Activated T-helper 17 cell treated with anti-CD3 and anti-CD28 coated beads, Interleukin-2, amount 50 U/mL, for 72 hours (primary cell): ENCODE data around the gene GRIN1. TPM values are rescaled to one million over a fixed set of nuclear protein-coding genes. Genes with fewer than 3 reads are reported as not detected.

ENCODE experiments used
- ATAC-seq: fragments of 150-1000 bp; cut with Tn5 transposase; replicated peaks from 2 replicates; pipeline ENCODE4 v1.10.0; 2021; ENCODE audit warnings: mild to moderate bottlenecking, moderate library complexity
- H3K27ac Mint-ChIP-seq: one replicate; pipeline ENCODE4 v1.8.0; 2022; ENCODE audit warnings: mixed read lengths
- H3K27me3 Mint-ChIP-seq: one replicate; pipeline ENCODE4 v1.8.0; 2022; ENCODE audit warnings: mixed read lengths
- H3K36me3 Mint-ChIP-seq: one replicate; pipeline ENCODE4 v1.8.0; 2022; ENCODE audit warnings: low read depth, mild to moderate bottlenecking, mixed read lengths
- H3K4me1 Mint-ChIP-seq: one replicate; pipeline ENCODE4 v1.8.0; 2022; ENCODE audit warnings: mixed read lengths
- H3K4me3 Mint-ChIP-seq: one replicate; pipeline ENCODE4 v1.8.0; 2022; ENCODE audit warnings: mild to moderate bottlenecking, mixed read lengths
- H3K9me3 Mint-ChIP-seq: one replicate; pipeline ENCODE4 v1.8.0; 2022; ENCODE audit warnings: mixed read lengths
- total RNA-seq, 2 donors: library from RNA; stranded (reverse); gene quantifications; one replicate each; pipeline ENCODE4 v1.2.3, GENCODE V29; 2022

GRIN1 gene
- total RNA-seq, 2 donors from 2014 or later = 0.06 to 1.2 TPM

- Mint-ChIP-seq H3K4me3 (no peak overlapping the region), H3K4me1 (no peaks in the 10 kb centered on the region), H3K9me3 (no peaks in the 10 kb centered on the region), H3K27ac (no peak overlapping the region), H3K27me3 (peaks cover 12% of the 10 kb centered on the region), H3K36me3 (no peaks in the 10 kb centered on the region)
- ATAC-seq = no peak
These were observed 7.6 kb downstream of the GRIN1 start for GRCh38 chr9:137146527-137146918.

- no peak for ATAC-seq
- Mint-ChIP-seq H3K36me3 (no peaks in the 10 kb centered on the region), H3K4me1 (no peaks in the 10 kb centered on the region), H3K27me3 (peaks cover 9% of the 10 kb centered on the region), H3K4me3 (no peak overlapping the region), H3K27ac (no peak overlapping the region), H3K9me3 (no peaks in the 10 kb centered on the region)
These were observed 8.3 kb downstream of the GRIN1 start for GRCh38 chr9:137147091-137147792.

GRCh38 chr9:137147793-137148160 lies 8.8 kb downstream of the GRIN1 start:
- H3K36me3 Mint-ChIP-seq = no peaks in the 10 kb centered on the region
- H3K27ac Mint-ChIP-seq = no peak overlapping the region
- ATAC-seq = no peak
- no peaks in the 10 kb centered on the region for H3K9me3 Mint-ChIP-seq
- H3K4me3 Mint-ChIP-seq = no peak overlapping the region
- H3K4me1 Mint-ChIP-seq = no peaks in the 10 kb centered on the region
- H3K27me3 Mint-ChIP-seq = peaks cover 6% of the 10 kb centered on the region

GRCh38 chr9:137148242-137148641 lies 9.3 kb downstream of the GRIN1 start:
- no peak overlapping the region for H3K27ac Mint-ChIP-seq
- H3K27me3 Mint-ChIP-seq = peaks cover 6% of the 10 kb centered on the region
- no peak for ATAC-seq
- no peaks in the 10 kb centered on the region for H3K36me3 Mint-ChIP-seq
- H3K4me1 Mint-ChIP-seq = no peaks in the 10 kb centered on the region
- H3K4me3 Mint-ChIP-seq = no peak overlapping the region
- H3K9me3 Mint-ChIP-seq = no peaks in the 10 kb centered on the region

DNA sequence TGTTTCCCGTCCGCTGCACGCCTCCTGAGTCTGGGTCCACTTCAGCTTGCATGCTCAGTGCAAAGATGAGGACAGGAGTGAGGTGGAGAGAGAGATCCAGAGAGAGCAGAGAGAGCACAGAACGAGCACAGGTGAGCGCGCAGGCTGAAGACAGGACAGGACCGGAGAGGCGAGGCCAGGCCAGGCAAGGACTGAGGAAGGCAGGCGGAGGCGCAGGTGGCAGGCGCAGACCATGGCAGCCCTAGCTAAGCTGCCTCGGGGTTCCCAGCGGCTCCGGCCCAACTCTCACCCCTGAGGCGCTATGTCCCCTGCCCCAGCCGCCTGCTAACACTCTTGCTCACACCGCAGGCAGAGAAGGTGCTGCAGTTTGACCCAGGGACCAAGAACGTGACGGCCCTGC lies 9.7 kb downstream of the GRIN1 start:
- Mint-ChIP-seq H3K4me1 (no peaks in the 10 kb centered on the region), H3K27ac (no peak overlapping the region), H3K4me3 (no peak overlapping the region), H3K9me3 (no peaks in the 10 kb centered on the region), H3K36me3 (no peaks in the 10 kb centered on the region), H3K27me3 (peaks cover 4% of the 10 kb centered on the region)
- ATAC-seq = no peak

DNA sequence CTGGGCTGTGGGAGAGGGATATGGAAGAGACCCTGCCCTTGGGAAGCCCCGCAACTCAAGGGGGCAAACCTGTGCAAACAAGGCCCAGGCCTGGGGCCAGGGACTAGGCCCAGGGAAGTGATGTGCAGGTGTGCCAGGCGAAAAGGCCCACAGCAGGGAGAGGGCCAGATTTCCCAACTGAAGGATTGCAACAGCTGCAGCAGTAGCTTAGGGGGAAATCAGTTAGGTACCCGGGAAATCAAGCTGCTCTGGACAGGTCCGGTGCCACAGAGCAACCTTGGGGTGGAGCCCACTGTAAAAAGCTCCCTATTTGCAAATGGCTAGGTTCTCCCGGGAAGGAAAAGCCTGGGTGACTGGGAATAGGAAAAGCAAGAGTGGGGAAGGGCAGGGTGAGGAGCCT lies 10.4 kb downstream of the GRIN1 start:
- Mint-ChIP-seq H3K36me3 (no peaks in the 10 kb centered on the region), H3K9me3 (no peaks in the 10 kb centered on the region), H3K4me1 (no peaks in the 10 kb centered on the region), H3K4me3 (no peak overlapping the region), H3K27ac (no peak overlapping the region), H3K27me3 (peaks cover 3% of the 10 kb centered on the region)
- ATAC-seq = no peak

GRCh38 chr9:137149942-137150616 lies 11.1 kb downstream of the GRIN1 start:
- no peaks in the 10 kb centered on the region for H3K36me3 Mint-ChIP-seq
- no peak overlapping the region for H3K27ac Mint-ChIP-seq

DNA sequence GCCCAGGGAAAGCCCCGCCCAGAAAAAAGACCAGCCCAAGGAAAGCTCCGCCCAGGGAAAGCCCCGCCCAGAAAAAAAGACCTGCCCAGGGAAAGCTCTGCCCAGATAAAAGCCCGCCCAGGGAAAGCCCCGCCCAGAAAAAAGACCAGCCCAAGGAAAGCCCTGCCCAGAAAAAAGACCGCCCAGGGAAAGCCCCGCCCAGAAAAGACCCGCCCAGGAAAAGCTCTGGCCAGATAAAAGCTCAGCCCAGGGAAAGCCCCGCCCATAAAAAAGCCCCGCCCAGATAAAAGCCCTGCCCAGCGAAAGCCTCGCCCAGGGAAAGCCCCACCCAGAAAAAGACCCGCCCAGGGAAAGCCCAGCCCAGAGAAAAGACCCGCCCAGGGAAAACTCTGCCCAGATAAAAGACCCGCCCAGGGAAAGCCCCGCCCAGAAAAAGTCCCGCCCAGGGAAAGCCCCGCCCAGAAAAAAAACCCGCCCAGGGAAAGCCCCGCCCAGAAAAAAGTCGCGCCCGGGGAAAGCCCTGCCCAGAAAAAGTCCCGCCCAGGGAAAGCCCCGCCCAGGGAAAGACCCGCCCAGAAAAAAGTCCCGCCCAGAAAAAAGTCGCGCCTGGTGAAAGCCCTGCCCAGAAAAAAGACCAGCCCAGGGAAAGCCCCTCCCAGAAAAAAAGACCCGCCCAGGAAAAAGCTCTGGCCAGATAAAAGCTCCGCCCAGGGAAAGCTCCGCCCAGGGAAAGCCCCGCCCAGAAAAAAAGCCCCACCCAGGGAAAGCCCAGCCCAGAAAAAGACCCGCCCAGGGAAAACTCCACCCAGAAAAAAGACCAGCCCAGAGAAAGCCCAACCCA lies 11.9 kb downstream of the GRIN1 start:
- no peaks in the 10 kb centered on the region for H3K9me3 Mint-ChIP-seq
- H3K4me1 Mint-ChIP-seq = no peaks in the 10 kb centered on the region
- no peak overlapping the region for H3K4me3 Mint-ChIP-seq
- no peak overlapping the region for H3K27ac Mint-ChIP-seq
- peak; percentile 77 for ATAC-seq
- peaks cover 7% of the 10 kb centered on the region for H3K27me3 Mint-ChIP-seq
- H3K36me3 Mint-ChIP-seq = no peaks in the 10 kb centered on the region

More at GRCh38 chr9:137149942-137150616, 11.1 kb downstream of the GRIN1 start:
- no peak overlapping the region for H3K4me3 Mint-ChIP-seq
- no peaks in the 10 kb centered on the region for H3K4me1 Mint-ChIP-seq
- H3K27me3 Mint-ChIP-seq = peaks cover 7% of the 10 kb centered on the region
- no peaks in the 10 kb centered on the region for H3K9me3 Mint-ChIP-seq
- ATAC-seq = no peak

GRCh38 chr9:137152844-137153405 lies 14.0 kb downstream of the GRIN1 start:
- ATAC-seq = no peak
- Mint-ChIP-seq H3K9me3 (no peaks in the 10 kb centered on the region), H3K27me3 (peaks cover 4% of the 10 kb centered on the region), H3K4me1 (no peaks in the 10 kb centered on the region), H3K4me3 (no peak overlapping the region), H3K27ac (no peak overlapping the region), H3K36me3 (no peaks in the 10 kb centered on the region)

DNA sequence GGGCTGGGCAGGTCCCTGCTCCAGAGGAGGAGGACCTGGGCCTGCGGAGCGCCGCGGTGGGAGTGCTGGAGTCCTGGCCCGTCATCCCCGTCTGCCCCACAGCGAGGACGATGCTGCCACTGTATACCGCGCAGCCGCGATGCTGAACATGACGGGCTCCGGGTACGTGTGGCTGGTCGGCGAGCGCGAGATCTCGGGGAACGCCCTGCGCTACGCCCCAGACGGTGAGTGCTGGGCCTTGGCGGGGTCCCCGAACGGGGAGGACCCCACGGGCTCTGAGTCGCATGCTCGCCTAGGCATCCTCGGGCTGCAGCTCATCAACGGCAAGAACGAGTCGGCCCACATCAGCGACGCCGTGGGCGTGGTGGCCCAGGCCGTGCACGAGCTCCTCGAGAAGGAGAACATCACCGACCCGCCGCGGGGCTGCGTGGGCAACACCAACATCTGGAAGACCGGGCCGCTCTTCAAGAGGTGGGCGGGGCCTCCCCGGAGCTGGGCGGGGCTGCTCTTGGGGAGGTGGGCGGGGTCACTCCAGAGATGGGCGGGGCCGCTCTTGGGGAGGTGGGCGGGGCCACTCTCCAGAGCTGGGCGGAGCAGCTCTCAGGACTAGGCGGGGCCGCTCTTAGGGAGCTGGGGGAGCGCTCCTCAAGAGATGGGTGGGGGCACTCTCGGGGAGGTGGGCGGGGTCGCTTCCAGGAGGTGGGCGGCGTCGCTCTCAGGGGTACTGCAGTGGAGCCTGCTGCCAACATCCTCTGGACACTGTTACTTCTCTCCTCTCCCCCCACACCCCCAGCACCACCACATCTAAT lies 17.8 kb downstream of the GRIN1 start:
- no peaks in the 10 kb centered on the region for H3K36me3 Mint-ChIP-seq
- H3K27ac Mint-ChIP-seq = no peak overlapping the region
- ATAC-seq = peak; percentile 74
- peaks cover 5% of the 10 kb centered on the region for H3K4me1 Mint-ChIP-seq
- H3K9me3 Mint-ChIP-seq = no peaks in the 10 kb centered on the region
- H3K27me3 Mint-ChIP-seq = peaks cover 19% of the 10 kb centered on the region
- peak overlapping the region; percentile 57 for H3K4me3 Mint-ChIP-seq

DNA sequence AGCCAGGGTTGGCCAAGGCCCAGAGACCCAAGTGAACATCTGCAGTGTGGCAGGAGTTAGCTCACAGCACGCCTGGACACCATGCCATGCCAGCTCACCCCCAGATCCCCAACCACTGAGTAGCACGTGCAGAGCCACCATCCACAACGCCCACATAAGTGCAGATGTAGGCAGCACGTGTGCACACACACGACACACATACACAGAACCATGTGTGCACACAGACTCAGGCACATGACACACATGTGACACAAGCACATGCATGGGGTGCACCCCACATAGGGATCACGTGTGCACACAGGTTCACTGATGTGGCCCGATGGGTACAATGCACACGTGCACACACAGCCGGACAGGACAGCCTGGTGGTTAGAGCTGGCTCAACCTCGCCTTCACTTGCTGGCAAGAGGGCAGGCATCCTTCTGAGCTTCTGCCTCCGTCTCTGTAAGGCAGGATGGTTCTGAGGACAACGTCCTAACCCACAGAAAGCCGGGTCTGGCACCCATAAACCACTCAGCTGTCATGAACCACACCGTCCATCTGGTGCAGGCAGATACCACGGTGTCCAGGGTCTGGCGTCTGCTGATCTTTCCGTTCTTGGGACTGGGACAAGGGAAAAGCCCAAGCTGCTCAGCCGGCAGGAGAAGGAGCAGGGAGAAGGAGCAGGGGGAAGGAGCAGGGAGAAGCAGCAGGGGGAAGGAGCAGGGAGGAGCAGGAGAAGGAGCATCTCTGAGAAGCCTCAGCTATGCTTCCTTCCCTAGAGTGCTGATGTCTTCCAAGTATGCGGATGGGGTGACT lies 18.9 kb downstream of the GRIN1 start:
- no peak for ATAC-seq
- peaks cover 5% of the 10 kb centered on the region for H3K4me1 Mint-ChIP-seq
- peak overlapping the region; percentile 5 for H3K4me3 Mint-ChIP-seq
- peaks cover 19% of the 10 kb centered on the region for H3K27me3 Mint-ChIP-seq
- no peaks in the 10 kb centered on the region for H3K9me3 Mint-ChIP-seq
- no peaks in the 10 kb centered on the region for H3K36me3 Mint-ChIP-seq
- H3K27ac Mint-ChIP-seq = no peak overlapping the region

- Mint-ChIP-seq H3K4me1 (peaks cover 5% of the 10 kb centered on the region), H3K27me3 (peaks cover 21% of the 10 kb centered on the region), H3K27ac (no peak overlapping the region), H3K9me3 (no peaks in the 10 kb centered on the region), H3K4me3 (no peak overlapping the region), H3K36me3 (no peaks in the 10 kb centered on the region)
- no peak for ATAC-seq
These were observed 19.7 kb downstream of the GRIN1 start for GRCh38 chr9:137158625-137159024.
